ENCODE data around the gene ST7. TPM values are rescaled to one million over a fixed set of nuclear protein-coding genes. Genes with fewer than 3 reads are reported as not detected.

Gene ST7
- polyA plus RNA-seq, 1 donor from 2014 or later: 76.8 TPM

GRCh38 chr7:117116211-117116610 lies 162.9 kb downstream of the ST7 start:
- TF ChIP-seq TAF1 (IDR thresholded peaks at IDR 0.05; ENCODE audit: low read depth) (no peak), POLR2AphosphoS5 (IDR thresholded peaks at IDR 0.05) (no peak), REST (IDR thresholded peaks at IDR 0.05; ENCODE audit: borderline replicate concordance) (no peak), MXI1 (conservative IDR thresholded peaks at IDR 0.05; ENCODE audit: poor library complexity, severe bottlenecking) (no peak), SMC3 (conservative IDR thresholded peaks at IDR 0.05; ENCODE audit: poor library complexity) (no peak), EP300 (conservative IDR thresholded peaks at IDR 0.05; ENCODE audit: poor library complexity, severe bottlenecking) (no peak), CTCF (IDR thresholded peaks at IDR 0.05; ENCODE audit: poor library complexity, severe bottlenecking) (no peak), EZH2 (IDR thresholded peaks at IDR 0.05; ENCODE audit: borderline replicate concordance, insufficient read depth, low read length, poor library complexity, severe bottlenecking) (no peak), RAD21 (conservative IDR thresholded peaks at IDR 0.05) (no peak)

DNA sequence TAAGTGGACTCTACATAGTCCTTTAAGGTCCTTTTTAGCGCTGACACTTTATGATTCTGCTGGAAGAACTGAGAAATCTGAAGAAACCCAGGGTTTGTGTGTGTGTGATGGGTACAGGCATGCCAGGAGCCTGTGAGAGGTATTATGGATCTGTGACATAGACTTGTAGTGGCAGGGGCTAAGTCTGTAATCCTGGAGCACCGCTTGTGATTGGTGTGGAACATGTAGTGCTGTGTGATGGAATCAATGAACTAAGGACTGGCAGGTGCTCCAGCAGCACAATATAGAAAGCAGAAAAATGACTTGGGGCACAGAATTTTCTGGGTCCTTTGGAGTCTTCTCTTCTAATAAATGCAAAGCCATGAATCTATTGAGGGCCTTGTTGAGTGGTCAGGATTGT lies 163.9 kb downstream of the ST7 start:
- no peaks in the 10 kb centered on the region for H3K27me3 ChIP-seq (ENCODE audit: insufficient read depth, low read depth, low read length)
- H3K36me3 ChIP-seq (ENCODE audit: insufficient read depth, low read length): no peaks in the 10 kb centered on the region
- no peaks in the 10 kb centered on the region for H3K9me3 ChIP-seq (ENCODE audit: low read length)
- H3K27ac ChIP-seq (ENCODE audit: low read length): no peak overlapping the region
- TF ChIP-seq REST (IDR thresholded peaks at IDR 0.05; ENCODE audit: borderline replicate concordance) (no peak), MXI1 (conservative IDR thresholded peaks at IDR 0.05; ENCODE audit: poor library complexity, severe bottlenecking) (no peak), POLR2AphosphoS5 (IDR thresholded peaks at IDR 0.05) (no peak), TAF1 (IDR thresholded peaks at IDR 0.05; ENCODE audit: low read depth) (no peak), EP300 (conservative IDR thresholded peaks at IDR 0.05; ENCODE audit: poor library complexity, severe bottlenecking) (no peak), RAD21 (conservative IDR thresholded peaks at IDR 0.05) (no peak), SMC3 (conservative IDR thresholded peaks at IDR 0.05; ENCODE audit: poor library complexity) (no peak), CTCF (IDR thresholded peaks at IDR 0.05; ENCODE audit: poor library complexity, severe bottlenecking) (no peak), EZH2 (IDR thresholded peaks at IDR 0.05; ENCODE audit: borderline replicate concordance, insufficient read depth, low read length, poor library complexity, severe bottlenecking) (no peak)
- H4K20me1 ChIP-seq (ENCODE audit: insufficient read depth): peaks cover 5% of the 10 kb centered on the region
- H3K9me2 ChIP-seq (ENCODE audit: insufficient read depth, low read length): no peaks in the 10 kb centered on the region
- H3K4me3 ChIP-seq (ENCODE audit: low read length): no peak overlapping the region
- no peak overlapping the region for H3K4me2 ChIP-seq (ENCODE audit: low read length)
- peaks cover 3% of the 10 kb centered on the region for H3K79me2 ChIP-seq (replicated peaks; ENCODE audit: insufficient read depth, low read length)
- H2AFZ ChIP-seq (ENCODE audit: low read depth, low read length): no peak overlapping the region
- no peaks in the 10 kb centered on the region for H3F3A ChIP-seq (ENCODE audit: insufficient read depth, low read length, poor library complexity, severe bottlenecking)
- H3K9ac ChIP-seq (ENCODE audit: low read length): no peak overlapping the region

More at GRCh38 chr7:117116211-117116610, 162.9 kb downstream of the ST7 start:
- Histone ChIP-seq H3K9ac (ENCODE audit: low read length) (no peak overlapping the region), H3K36me3 (ENCODE audit: insufficient read depth, low read length) (no peaks in the 10 kb centered on the region), H3K27me3 (ENCODE audit: insufficient read depth, low read depth, low read length) (no peaks in the 10 kb centered on the region), H3K9me2 (ENCODE audit: insufficient read depth, low read length) (no peaks in the 10 kb centered on the region), H2AFZ (ENCODE audit: low read depth, low read length) (no peak overlapping the region), H3K4me3 (ENCODE audit: low read length) (no peak overlapping the region), H3K4me2 (ENCODE audit: low read length) (no peak overlapping the region), H3K79me2 (replicated peaks; ENCODE audit: insufficient read depth, low read length) (peaks cover 12% of the 10 kb centered on the region), H3K9me3 (ENCODE audit: low read length) (no peaks in the 10 kb centered on the region), H4K20me1 (ENCODE audit: insufficient read depth) (peaks cover 10% of the 10 kb centered on the region), H3K27ac (ENCODE audit: low read length) (no peak overlapping the region), H3F3A (ENCODE audit: insufficient read depth, low read length, poor library complexity, severe bottlenecking) (no peaks in the 10 kb centered on the region)
